ENCODE data around the gene TM2D3.

Gene TM2D3, protein sequence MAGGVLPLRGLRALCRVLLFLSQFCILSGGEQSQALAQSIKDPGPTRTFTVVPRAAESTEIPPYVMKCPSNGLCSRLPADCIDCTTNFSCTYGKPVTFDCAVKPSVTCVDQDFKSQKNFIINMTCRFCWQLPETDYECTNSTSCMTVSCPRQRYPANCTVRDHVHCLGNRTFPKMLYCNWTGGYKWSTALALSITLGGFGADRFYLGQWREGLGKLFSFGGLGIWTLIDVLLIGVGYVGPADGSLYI

DNA sequence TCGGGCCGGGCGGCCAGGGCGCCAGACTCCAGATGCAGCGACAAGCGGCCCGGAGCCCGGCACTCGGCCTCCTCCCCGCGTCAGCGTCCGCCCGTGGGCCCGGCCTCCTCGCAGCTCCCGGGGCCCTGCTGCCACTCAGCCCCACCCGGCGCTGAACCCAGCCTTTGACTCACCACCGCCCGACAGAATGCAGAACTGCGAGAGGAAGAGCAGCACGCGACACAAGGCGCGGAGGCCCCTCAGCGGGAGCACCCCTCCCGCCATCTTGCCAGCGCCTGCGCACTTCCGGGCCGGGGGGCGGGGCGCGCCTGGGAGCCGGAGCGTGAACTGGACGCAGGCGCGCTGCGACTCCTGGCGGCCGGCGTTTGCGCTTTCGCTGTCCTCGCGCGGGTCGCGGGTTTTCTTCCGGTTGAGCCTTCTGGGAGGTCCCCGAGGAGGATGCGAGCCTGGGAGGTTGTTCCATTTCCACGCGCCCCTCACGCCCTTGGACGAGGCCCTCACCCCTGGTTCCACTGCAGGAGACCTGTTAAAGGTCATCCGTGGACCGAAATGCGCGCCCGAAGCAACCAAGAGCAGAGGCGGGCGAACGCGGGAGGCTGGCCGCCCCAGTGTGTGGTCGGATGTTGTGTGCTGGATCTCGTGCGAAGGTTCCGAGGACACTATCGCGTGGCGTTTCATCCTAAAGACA, at the start of gene TM2D3:
TSS of gene TM2D3 (minus strand) at position 284 of the 688 bp plus-strand sequence. CDS start at position 264, 20 bp downstream.
- DNase-seq (ENCODE audit: low read depth, low spot score) = no peak
- peak within 1 kb of the TSS; percentile 97 for H3K27ac ChIP-seq

DNA sequence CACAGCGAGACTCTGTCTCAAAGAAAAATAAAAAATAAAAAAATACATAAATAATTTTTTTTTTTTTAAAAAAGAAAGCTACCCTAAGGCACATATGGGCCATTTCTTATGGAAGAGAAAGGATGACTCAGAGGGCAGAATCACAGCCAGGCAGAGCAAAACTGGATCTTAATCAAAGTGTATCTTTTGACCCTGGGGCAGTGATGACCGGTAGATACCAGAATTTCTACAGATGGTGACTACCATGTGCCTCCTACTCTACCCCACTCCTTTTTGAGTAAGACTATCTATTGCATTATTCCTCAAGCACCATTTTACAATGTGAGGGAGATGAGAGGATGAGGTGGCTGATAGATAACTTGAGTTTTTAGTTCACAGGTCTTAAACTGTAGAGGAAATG, 46.1 kb upstream of the TM2D3 start:
- no peak overlapping the region for H3K27ac ChIP-seq

DNA sequence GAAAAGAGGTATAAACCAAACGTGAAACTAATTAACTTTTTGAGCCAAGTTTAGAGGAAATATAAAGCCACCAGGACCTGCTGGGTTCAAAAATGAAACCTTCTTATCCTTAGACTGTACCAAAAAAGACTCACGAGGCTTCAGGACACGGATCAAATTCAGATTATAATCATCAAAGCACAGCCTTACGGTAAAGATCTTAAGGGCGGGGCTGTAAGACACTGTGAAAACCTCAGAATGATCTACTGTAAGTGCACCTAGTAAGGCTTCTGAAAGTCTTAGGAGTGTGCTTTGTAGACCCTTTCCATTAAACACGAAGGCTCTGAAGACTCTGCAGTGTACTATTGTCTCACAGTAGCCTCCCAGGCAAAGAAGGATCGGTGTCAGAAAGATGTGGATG, 45.3 kb upstream of the TM2D3 start:
- DNase-seq (ENCODE audit: low read depth, low spot score) = no peak
- H3K27ac ChIP-seq = no peak overlapping the region

More for the DNA sequence above, 46.1 kb upstream of the TM2D3 start:
- DNase-seq (ENCODE audit: low read depth, low spot score) = no peak

DNA sequence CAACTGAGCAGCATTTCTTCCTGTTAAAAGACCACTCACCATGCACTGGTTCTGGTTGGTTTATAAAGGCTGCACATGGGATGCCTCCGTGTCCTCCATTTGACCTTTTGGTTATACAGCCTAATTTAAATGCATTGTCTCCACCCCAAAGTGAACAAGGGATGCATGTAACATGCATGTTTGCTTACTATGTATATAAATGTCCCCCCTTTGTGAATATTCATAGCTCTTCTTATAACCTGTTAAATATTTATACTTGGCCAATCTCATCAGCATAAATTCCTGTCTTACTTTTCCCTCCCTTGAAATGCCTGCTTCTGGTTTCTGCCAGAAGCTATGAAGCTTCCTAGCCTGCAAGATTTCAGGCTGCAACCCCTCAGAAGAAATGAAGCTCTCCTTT, 44.6 kb upstream of the TM2D3 start:
- DNase-seq (ENCODE audit: low read depth, low spot score) = no peak
- H3K27ac ChIP-seq = no peak overlapping the region

DNA sequence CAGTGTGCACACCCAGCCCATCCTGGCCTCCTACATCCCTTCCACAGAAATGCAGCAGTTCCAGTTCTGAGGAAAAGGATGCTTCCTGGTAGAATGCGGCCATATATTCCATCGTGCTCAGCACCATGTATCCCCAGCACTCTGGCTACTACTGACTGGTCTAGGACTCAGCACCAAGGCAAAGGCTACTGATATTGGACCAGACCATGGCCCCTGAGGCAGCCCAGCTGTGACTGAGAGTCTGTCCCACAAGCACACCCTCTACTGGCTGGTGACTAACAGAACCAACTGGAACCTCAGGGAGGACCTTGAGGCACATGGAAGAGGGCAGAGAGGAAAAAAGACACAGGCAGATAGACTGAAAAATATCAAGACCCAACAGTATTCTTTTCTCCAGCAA, 42.1 kb upstream of the TM2D3 start:
- DNase-seq (ENCODE audit: low read depth, low spot score) = no peak

DNA sequence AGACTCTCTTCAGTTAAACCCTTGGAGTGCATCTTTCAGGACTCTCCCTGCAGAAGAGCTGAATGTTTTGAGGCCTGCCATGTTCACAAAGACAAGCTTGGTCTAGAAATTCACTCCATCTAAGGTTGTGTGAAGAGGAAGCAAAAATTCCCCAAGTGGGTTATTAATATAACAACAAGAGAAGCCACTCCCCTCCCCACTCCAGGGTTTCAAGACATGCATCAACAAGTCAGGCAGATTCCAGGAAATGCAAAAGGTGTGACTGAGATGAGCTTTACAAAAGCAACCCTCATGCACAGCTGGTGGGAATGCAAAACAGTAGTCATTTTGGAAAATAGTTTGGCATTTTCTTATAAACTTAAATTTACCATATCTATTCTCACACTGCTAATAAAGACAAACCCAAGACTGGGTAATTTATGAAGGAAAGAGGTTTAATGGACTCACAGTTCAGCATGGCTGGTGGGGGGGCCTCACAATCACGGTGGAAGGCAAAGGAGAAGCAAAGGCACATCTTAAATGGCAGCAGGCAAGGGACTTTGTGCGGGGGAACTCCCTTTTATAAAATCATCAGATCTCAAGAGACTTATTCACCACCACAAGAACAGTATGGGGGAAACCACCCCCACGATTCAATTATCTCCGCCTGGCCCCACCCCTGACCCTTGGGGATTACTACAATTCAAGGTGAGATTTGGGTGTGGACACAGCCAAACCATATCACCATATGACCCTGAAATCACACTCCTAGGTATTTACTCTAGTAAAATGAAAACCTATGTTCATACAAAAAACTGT, 40.8 kb upstream of the TM2D3 start:
- peak; percentile 69 for DNase-seq (ENCODE audit: low read depth, low spot score)
- H3K27ac ChIP-seq = peak overlapping the region; percentile 77

More for the DNA sequence above, 42.1 kb upstream of the TM2D3 start:
- H3K27ac ChIP-seq = peak overlapping the region; percentile 77

DNA sequence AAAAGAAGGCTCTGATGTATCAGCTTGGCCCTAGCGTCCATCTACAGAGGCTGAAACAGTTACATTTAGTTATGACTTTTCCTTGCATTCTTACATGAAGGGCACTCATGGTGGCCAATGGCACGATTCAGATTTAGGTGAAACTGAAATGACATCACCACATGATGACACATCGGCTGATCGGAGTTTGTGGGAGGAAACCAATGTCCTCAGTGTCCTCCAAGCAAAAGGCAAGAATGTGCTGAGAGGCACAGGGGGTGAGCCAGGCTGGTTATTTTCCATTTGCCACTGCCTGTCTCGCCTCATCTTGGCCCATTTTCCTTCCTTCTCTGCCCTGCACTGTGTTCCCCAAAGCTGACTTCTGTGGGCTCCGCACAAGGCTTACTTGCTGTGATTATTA, 37.7 kb upstream of the TM2D3 start:
- H3K27ac ChIP-seq = no peak overlapping the region
- no peak for DNase-seq (ENCODE audit: low read depth, low spot score)

DNA sequence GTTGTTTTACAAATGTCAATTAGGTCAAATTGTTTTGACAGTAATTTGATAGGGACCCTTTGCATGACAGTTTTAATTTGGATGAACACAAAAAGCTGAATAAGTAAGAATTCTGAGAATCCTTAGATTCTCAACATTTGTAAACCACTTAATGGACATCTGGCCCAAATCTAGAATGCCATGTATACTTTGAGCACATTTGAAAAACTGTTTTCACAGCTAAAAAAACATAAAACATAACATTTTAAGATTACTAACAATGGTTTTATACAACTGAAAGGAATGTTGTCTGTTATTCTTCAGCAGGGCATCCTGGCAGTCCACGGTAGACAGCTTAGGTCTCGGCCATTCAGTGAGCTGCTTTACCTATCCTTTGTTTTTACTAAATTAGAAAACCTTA, 34.5 kb upstream of the TM2D3 start:
- no peak overlapping the region for H3K27ac ChIP-seq
- no peak for DNase-seq (ENCODE audit: low read depth, low spot score)

DNA sequence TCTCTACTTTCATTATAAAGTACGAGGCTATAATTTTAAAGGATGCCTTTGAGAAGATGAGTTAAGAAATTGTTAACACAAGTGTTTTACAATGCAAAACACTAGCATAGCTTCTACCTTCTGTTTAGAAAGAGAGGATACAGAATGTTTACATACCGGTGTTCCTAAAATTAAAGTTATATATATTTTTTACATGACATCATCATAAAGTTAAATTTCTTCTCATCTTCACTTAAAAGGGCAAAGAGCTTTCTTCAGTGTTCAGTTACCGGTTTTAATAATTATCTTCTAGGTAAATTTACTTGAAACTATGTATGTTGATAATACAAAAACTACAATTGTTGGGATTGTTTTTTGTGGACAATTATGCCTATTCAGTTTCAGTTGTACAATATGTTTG, 32.7 kb upstream of the TM2D3 start:
- H3K27ac ChIP-seq = peak overlapping the region; percentile 61

DNA sequence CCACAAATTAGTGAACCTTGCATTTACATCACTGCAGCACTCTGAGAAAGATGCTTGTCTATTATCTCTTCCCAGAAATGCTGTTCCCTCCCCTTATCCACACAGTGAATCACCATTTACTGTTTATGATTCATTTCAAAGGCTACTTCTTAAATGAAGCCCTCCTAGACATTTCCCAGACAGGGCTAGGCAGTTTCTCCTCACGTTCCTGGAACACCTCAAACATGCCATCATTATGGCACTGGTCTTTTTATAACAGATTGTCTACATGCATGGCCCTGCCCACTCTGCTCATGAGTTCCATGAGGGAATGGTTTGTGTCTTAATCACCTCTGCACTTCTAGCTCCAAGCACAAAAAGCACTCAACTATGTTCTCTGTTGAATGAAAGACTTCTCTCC, 32.2 kb upstream of the TM2D3 start:
- H3K27ac ChIP-seq = peak overlapping the region; percentile 61

More for the DNA sequence above, 32.7 kb upstream of the TM2D3 start:
- DNase-seq (ENCODE audit: low read depth, low spot score) = no peak

DNA sequence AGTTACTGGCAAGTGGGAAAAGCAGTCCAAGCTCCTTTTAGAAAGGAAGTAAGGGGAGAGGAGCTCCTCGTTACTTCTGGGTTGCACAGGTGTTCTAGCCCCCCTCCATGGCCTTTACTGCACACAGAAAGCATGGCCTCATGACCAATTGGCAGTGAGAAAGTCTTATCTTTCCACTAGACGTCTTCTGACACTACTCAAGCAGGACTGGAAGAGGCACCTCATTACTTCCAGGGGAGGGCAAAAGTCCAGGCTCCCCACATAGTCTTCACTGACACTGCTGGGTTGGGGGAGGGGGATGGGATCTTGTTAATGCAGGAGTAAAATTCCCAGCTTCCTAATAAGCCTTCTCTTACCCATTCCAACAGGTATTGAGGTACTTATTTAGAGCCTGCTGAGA, 27.6 kb upstream of the TM2D3 start:
- DNase-seq (ENCODE audit: low read depth, low spot score) = no peak
- no peak overlapping the region for H3K27ac ChIP-seq

More for the DNA sequence above, 32.2 kb upstream of the TM2D3 start:
- peak; percentile 94 for DNase-seq (ENCODE audit: low read depth, low spot score)

DNA sequence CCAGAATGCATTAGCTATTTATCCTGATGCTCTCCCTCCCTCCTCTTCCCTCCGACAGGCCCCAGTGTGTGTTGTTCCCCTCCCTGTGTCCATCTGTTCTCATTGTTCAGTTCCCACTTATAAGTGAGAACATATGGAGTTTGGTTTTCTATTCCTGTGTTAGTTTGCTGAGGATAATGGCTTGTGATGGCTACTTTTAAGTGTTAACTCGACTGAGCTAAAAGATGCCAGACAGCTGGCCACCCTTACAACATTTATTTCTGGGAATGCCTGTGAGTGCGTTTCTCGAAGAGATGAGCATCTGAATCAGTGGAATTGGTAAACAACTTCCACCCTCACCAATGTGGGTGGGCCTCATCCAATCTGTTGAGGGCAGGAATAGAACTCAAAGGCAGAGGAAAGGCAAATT, 24.7 kb upstream of the TM2D3 start:
- peak overlapping the region; percentile 75 for H3K27ac ChIP-seq
- no peak for DNase-seq (ENCODE audit: low read depth, low spot score)

DNA sequence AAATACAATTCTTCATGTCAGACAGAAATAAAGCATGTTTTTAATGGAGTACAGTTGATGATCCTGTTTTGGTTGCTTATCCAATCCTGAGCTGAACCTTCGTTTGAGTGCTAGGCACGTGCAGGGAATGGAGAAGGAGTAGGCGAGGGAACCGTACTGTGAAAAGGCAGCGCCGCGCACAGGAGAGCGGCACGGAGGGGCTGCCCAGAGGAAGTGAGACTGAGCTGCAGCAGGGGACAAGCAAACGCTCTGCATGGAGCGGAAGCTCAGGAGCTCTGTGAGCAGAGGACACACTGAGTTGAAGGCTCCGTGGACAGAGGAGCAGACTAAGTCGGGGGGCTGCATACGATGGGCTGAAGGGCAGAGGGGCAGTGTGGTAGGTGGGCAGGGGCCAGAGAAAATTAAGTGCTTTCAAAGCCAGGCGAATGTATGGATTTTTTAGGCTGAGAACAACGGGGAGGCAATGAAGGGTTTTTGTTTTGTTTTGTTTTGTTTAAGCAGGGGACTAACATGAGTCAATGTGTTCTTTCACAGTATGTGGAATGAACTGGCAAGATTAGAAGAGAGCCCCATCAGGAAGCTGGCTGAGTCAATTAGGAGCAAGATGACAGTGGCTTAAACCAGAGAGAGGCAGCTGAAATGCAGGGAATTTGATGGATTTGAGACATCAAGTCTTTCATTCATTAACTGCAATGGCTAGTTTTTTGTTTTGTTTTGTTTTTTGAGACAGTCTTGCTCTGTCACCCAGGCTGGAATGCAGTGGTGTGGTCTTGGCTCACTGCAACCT, 23.8 kb upstream of the TM2D3 start:
- no peak for DNase-seq (ENCODE audit: low read depth, low spot score)
- H3K27ac ChIP-seq = peak overlapping the region; percentile 75

DNA sequence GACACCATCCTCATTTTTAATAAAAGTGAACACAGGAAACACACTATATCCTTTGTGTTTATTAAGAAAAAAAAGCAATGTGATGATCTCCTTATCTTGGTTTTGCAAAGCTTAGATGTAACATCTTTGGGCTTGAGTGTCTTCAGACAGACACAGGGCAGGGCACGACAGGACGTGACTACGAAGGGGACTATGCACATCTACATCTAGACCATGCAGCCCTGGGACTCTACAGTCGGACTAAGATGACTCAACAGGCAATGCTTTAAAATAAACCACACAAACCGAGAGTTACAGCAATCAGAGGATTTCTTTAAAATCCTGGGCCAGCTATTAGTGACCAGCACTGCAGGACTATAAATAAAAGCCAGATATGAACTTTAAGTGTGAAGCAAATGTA, 22.8 kb upstream of the TM2D3 start:
- peak; percentile 41 for DNase-seq (ENCODE audit: low read depth, low spot score)
- peak overlapping the region; percentile 75 for H3K27ac ChIP-seq

DNA sequence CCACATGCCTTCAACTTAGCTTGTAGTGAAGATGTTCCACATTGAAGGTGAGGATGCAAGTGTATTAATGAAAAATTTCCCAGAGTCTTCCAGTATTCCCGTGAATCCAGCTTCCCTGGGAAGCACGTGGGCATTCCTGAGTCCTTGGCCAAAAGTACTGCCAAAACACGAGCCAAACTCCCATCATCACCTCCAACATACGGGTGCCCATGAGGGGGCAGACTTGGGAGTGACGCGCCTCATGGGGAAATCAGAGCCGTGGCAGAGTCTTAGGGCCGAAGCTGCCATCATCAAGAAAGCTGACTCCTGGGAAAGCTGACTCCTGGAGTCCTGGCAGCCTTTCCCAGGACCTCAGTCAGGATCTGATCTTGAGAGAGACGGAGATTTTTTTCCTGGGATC, 20.1 kb upstream of the TM2D3 start:
- DNase-seq (ENCODE audit: low read depth, low spot score) = no peak
- no peak overlapping the region for H3K27ac ChIP-seq

DNA sequence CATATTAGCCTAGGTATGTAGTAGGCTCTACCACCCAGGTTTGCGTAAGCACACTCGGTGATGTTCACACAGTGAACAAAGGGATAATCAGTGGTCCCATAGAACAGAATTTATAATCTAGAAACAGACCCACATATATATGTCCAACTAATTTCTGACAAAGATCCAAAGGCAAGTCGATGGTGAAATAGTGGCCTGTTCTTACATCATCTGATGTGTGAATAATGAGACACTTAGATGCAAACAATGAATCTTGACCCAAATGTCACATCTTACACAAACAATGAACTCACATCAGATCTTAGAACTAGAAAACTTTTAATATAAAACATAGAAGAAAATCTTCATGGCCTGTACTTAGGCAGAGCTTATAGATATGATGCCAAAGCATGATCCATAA, 17.6 kb upstream of the TM2D3 start:
- H3K27ac ChIP-seq = peak overlapping the region; percentile 31
- DNase-seq (ENCODE audit: low read depth, low spot score) = no peak

DNA sequence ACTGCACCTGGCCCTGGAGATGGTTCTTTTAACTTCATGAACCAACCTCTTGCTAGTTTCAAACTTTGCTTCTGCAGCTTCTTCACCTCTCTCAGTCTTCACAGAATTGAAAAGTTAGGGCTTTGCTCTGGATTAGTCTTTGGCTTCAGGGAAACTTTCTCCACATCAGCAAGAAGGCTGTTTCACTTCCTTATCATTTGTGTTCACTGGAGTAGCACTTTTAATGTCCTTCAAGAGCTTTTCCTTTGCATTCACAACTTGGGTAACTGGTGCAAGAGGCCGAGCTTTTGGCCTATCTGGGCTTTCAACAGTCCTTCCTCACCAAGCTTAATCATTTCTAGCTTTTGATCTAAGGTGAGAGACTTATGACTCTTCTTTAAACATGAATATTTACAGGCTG, 15.7 kb upstream of the TM2D3 start:
- H3K27ac ChIP-seq = no peak overlapping the region
- DNase-seq (ENCODE audit: low read depth, low spot score) = no peak

DNA sequence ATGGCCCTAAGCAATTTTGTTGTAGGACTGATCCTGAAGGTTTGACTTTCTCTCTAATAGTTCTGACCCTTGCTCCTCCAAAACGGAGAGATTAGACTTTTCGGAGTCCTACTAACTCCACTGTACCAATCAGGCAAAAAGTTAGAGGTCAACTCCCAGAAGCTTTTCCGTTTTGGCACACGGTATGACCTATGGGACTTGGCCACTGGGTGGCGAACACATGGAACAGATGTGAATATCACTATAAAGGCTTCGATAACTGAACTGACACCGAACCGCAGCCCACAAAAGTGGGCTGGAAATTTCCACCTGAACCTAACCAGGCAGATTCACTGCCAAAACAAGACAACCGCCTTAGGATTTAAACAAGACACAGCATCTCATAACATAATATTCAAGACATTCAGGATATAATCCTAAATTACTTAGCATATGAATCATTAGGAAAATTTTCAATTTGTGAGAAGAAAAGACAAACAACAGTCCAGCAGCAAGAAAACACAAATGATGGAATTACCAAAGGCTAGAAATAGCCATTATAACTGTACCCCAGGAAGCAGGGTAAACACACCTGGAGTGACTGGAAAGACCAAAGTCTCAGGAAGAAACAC, 12.2 kb upstream of the TM2D3 start:
- no peak overlapping the region for H3K27ac ChIP-seq
- no peak for DNase-seq (ENCODE audit: low read depth, low spot score)

DNA sequence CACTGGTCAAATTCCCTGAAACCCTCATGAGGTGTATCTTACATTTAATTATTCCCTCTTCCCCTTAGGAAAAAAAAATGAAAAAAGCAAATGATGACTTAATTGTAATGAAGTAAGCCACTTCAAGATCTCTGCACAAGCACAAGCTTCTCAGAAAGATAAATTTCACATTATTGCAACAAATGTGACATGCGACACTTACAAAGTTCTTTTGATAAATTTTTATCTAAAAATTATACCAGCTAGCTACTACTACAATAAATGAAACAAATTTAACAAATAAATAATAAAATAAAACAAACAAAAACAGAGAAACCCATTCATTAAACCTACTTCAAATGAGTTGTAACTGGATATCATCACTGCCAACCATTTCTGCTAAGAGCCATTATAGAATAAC, 10.0 kb upstream of the TM2D3 start:
- DNase-seq (ENCODE audit: low read depth, low spot score) = no peak
- H3K27ac ChIP-seq = no peak overlapping the region

DNA sequence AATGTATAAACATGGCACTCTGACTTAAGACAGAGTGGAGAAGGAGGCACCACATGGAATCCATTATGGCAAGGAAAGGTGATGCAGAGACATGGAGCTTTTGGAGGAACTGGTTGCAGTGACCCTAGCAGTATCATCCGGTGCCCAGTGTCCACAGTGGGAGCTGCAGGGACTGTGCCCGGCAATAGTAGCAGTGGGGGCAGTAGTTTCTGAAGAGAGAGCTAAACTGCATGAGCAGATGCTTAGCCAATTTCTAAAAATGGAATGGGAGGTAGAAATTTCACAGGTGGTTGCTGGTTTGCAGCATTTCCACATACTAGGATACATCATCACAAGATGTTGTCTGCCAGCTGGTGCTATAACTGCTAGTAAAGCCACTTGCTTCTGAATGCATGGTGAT, 7.8 kb upstream of the TM2D3 start:
- no peak overlapping the region for H3K27ac ChIP-seq
- DNase-seq (ENCODE audit: low read depth, low spot score) = no peak

All from epithelial cell of prostate (primary cell).